Hematopoietic multipotent progenitor cell treated with erythropoietin and hydrocortisone succinate and interleukin-3 and kit ligand, for 6 days (in vitro differentiated cells): ENCODE data around the gene RGS9.

Source experiments
- DNase-seq: peaks from one replicate; pipeline ENCODE4 v3.0.0-alpha.2; 2015

Gene RGS9

GRCh38 chr17:65222214-65222738, 85.1 kb downstream of the RGS9 start:
- DNase-seq = no peak

- no peak for DNase-seq
Measured at GRCh38 chr17:65225061-65225460, 87.9 kb downstream of the RGS9 start.

GRCh38 chr17:65226227-65226626, 89.1 kb downstream of the RGS9 start:
- no peak for DNase-seq

GRCh38 chr17:65227637-65228036, 90.5 kb downstream of the RGS9 start:
- DNase-seq = no peak

- no peak for DNase-seq
Measured at GRCh38 chr17:65228287-65228686, 91.1 kb downstream of the RGS9 start.

GRCh38 chr17:65228734-65229620, 91.8 kb downstream of the RGS9 start:
- DNase-seq = peak; percentile 98

- DNase-seq = peak; percentile 12
Measured at GRCh38 chr17:65229621-65229995, 92.4 kb downstream of the RGS9 start.

- peak; percentile 13 for DNase-seq
Measured at GRCh38 chr17:65230040-65230439, 92.9 kb downstream of the RGS9 start.

GRCh38 chr17:65231086-65231485, 93.9 kb downstream of the RGS9 start:
- DNase-seq = peak; percentile 21

GRCh38 chr17:65231662-65232335, 94.6 kb downstream of the RGS9 start:
- peak; percentile 88 for DNase-seq

GRCh38 chr17:65235284-65235683, 98.1 kb downstream of the RGS9 start:
- DNase-seq = peak; percentile 28

GRCh38 chr17:65236321-65236720, 99.2 kb downstream of the RGS9 start:
- DNase-seq = no peak

GRCh38 chr17:65243838-65244625, 106.9 kb downstream of the RGS9 start:
- no peak for DNase-seq

GRCh38 chr17:65246252-65246651, 109.1 kb downstream of the RGS9 start:
- no peak for DNase-seq

GRCh38 chr17:65249774-65250173, 112.6 kb downstream of the RGS9 start:
- no peak for DNase-seq

- DNase-seq = no peak
Measured at GRCh38 chr17:65254166-65254565, 117.0 kb downstream of the RGS9 start.

- DNase-seq = no peak
Measured at GRCh38 chr17:65259281-65259680, 122.1 kb downstream of the RGS9 start.

- no peak for DNase-seq
Measured at GRCh38 chr17:65259696-65260485, 122.7 kb downstream of the RGS9 start.

- DNase-seq = no peak
Measured at GRCh38 chr17:65260626-65261025, 123.5 kb downstream of the RGS9 start.

- no peak for DNase-seq
Measured at GRCh38 chr17:65261152-65261551, 124.0 kb downstream of the RGS9 start.

GRCh38 chr17:65261682-65262636, 124.8 kb downstream of the RGS9 start:
- no peak for DNase-seq
